HUES64 (cell line): ENCODE results near the gene APBB2.
A peak's percentile ranks its signal among the peaks of the same experiment; 100 is the strongest.

ENCODE experiments used
- H3K27ac ChIP-seq: 2 replicates; pipeline ENCODE4 v1.7.0; 2013; ENCODE audit warnings: low read depth, low read length, inconsistent platforms
- H3K27me3 ChIP-seq: 2 replicates; pipeline ENCODE4 v1.6.1; 2013; ENCODE audit warnings: mild to moderate bottlenecking, low read length; ENCODE audit not compliant: insufficient read depth
- H3K36me3 ChIP-seq: 2 replicates; pipeline ENCODE4 v1.6.1; 2013; ENCODE audit warnings: mild to moderate bottlenecking, low read length; ENCODE audit not compliant: insufficient read depth
- H3K4me1 ChIP-seq: 2 replicates; pipeline ENCODE4 v1.6.1; 2013; ENCODE audit warnings: mild to moderate bottlenecking, low read length, moderate library complexity; ENCODE audit not compliant: insufficient read depth
- H3K4me3 ChIP-seq: 2 replicates; pipeline ENCODE4 v1.5.1; 2013; ENCODE audit warnings: mild to moderate bottlenecking, low read length, moderate library complexity
- H3K9ac ChIP-seq: 2 replicates; pipeline ENCODE4 v1.6.1; 2013; ENCODE audit warnings: mild to moderate bottlenecking, low read depth, low read length
- H3K9me3 ChIP-seq: 2 replicates; pipeline ENCODE4 v1.6.1; 2013; ENCODE audit warnings: low read depth, low read length; ENCODE audit not compliant: insufficient read depth
- WGBS: fragments of 150-250, 120-280 bp; methylation state at CpG from one replicate; pipeline ENCODE4 v1.1.7; 2013; ENCODE audit warnings: missing lambda C conversion rate; 5-methylcytosine and 5-hydroxymethylcytosine counted together

APBB2 gene

GRCh38 chr4:40952217-40952616, 262.1 kb downstream of the APBB2 start:
- Histone ChIP-seq H3K27me3 (no peaks in the 10 kb centered on the region), H3K9ac (no peak overlapping the region), H3K9me3 (no peaks in the 10 kb centered on the region), H3K4me1 (peaks cover 7% of the 10 kb centered on the region; the same call in 1 of the 2 replicates), H3K36me3 (no peaks in the 10 kb centered on the region), H3K27ac (no peak overlapping the region), H3K4me3 (no peak overlapping the region)
- WGBS, result 93% methylated on average over 4 of the region's 4 CpGs

GRCh38 chr4:40951026-40951425, 263.3 kb downstream of the APBB2 start:
- Histone ChIP-seq H3K4me1 (peaks cover 7% of the 10 kb centered on the region; the same call in 1 of the 2 replicates), H3K36me3 (no peaks in the 10 kb centered on the region), H3K27me3 (no peaks in the 10 kb centered on the region), H3K9ac (no peak overlapping the region), H3K4me3 (no peak overlapping the region), H3K27ac (no peak overlapping the region), H3K9me3 (no peaks in the 10 kb centered on the region)
- WGBS, result 93% methylated on average over 5 of the region's 5 CpGs

DNA sequence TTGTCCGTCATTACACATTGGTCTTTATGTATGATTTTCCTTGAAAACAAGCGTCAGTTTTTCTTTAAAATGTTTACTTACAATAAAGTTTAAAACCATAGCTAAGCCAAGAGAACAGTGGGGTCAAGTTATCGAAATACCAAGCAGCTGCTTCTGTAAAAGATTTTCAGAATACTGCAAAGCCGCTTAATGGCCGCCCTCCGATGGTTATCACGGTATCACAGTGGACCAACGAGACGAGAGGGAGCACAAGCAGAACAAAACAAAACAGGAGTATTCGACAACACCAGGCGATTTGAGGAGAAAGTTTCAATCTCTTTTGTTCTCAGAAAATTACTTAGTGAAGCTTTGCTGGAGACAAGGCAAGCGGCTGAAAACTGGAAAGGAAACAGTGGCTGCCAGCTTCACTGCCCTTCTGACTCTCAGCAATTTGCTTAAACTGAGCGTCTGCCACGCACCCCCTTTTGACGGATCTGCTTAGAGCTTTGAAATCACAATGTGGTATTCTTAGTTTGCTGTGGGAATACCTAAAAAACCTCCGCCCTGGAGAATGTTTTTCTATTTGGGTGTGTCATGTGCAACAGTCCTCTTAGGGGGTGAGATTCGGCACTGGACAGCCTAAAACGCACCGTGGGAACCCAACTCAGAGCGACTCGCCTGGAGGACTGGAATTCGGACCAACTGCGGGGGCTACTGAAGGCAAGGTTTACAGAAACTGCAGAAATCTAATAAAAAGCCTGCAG, 264.8 kb downstream of the APBB2 start:
- Histone ChIP-seq H3K9me3 (no peaks in the 10 kb centered on the region), H3K27me3 (no peaks in the 10 kb centered on the region), H3K27ac (no peak overlapping the region), H3K4me1 (peaks cover 7% of the 10 kb centered on the region; the same call in 1 of the 2 replicates), H3K36me3 (no peaks in the 10 kb centered on the region), H3K9ac (no peak overlapping the region), H3K4me3 (no peak overlapping the region)
- 89% methylated on average over 21 of the region's 23 CpGs for WGBS

DNA sequence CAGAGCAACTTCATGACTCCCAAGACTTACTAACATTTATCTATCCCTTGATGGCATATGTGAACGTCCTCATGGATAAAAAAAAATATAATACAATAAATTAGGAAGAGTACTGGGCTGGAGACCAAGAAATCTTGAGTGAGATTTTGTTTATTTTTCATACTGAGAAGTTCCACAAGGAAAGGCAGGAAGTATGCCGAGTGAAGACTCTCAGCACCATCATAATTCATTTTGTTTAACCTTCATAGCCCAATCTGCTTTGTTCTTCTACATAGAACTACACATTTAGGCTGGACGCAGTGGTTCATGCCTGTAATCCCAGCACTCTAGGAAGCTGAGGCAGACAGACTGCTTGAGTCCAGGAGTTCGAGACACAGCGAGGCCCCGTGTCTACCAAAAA, 266.3 kb downstream of the APBB2 start:
- H3K36me3 ChIP-seq, result no peaks in the 10 kb centered on the region; the same call in 1 of the 2 replicates
- no peaks in the 10 kb centered on the region for H3K27me3 ChIP-seq
- WGBS, result 96% methylated on average over 5 of the region's 6 CpGs
- H3K4me3 ChIP-seq, result no peak overlapping the region
- H3K9ac ChIP-seq, result no peak overlapping the region
- peaks cover 6% of the 10 kb centered on the region; the same call in 1 of the 2 replicates for H3K4me1 ChIP-seq
- no peak overlapping the region for H3K27ac ChIP-seq
- H3K9me3 ChIP-seq, result no peaks in the 10 kb centered on the region

- Histone ChIP-seq H3K27me3 (no peaks in the 10 kb centered on the region), H3K4me3 (no peak overlapping the region), H3K36me3 (no peaks in the 10 kb centered on the region; the same call in 1 of the 2 replicates), H3K9me3 (no peaks in the 10 kb centered on the region), H3K27ac (no peak overlapping the region), H3K4me1 (peaks cover 11% of the 10 kb centered on the region; the same call in 1 of the 2 replicates), H3K9ac (no peak overlapping the region)
- WGBS, result 92% methylated on average over 9 of the region's 9 CpGs
Measured at GRCh38 chr4:40946652-40947051, 267.7 kb downstream of the APBB2 start.

DNA sequence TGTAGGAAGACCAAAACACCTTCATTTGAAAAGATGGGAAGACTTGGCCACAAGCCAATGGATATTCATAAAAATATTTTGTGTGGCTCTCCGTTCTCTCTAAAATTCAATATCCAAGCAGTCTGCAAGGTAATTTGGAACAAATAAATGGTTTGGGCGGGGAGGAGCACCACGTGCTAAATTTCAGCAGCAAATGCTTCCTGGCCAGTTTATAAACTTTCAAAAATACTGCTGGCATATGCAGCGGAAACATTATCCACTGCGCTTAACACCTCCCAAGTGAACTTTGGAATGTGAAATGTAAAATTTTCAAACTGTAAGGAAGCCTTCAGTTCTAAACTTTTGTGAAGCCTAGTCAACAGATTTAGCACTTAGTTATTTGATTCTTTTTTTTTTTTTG, 273.6 kb downstream of the APBB2 start:
- Histone ChIP-seq H3K36me3 (no peaks in the 10 kb centered on the region; the same call in 1 of the 2 replicates), H3K9me3 (no peaks in the 10 kb centered on the region), H3K27me3 (no peaks in the 10 kb centered on the region), H3K4me1 (peaks cover 13% of the 10 kb centered on the region), H3K4me3 (no peak overlapping the region), H3K9ac (no peak overlapping the region), H3K27ac (no peak overlapping the region)
- 90% methylated on average over 5 of the region's 5 CpGs for WGBS

- H3K4me1 ChIP-seq, result peaks cover 17% of the 10 kb centered on the region
- H3K9ac ChIP-seq, result no peak overlapping the region
- 92% methylated on average over 9 of the region's 9 CpGs for WGBS
- no peak overlapping the region for H3K27ac ChIP-seq
- H3K9me3 ChIP-seq, result no peaks in the 10 kb centered on the region
- H3K36me3 ChIP-seq, result no peaks in the 10 kb centered on the region; the same call in 1 of the 2 replicates
- no peak overlapping the region for H3K4me3 ChIP-seq
- H3K27me3 ChIP-seq, result no peaks in the 10 kb centered on the region
Measured at GRCh38 chr4:40940317-40940741, 274.0 kb downstream of the APBB2 start.

DNA sequence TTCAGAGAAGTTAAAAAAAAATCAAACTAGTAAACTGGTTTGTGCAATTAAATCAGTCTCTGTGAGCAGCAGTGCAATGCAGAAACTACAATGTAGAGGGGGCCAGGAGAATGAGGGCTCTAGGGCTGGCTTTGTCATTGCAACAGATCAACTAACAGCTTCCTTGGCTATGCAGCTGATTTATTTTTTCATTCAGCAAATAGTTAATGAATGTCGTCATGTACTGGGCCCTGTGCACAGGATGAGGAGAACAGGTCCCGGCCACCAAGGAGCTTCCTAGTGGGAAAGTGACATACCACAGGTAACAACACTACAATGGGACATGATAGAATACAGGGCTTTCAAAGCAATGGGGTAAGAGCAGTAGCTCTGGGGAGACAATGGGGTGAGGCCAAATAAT, 274.5 kb downstream of the APBB2 start:
- Histone ChIP-seq H3K27ac (no peak overlapping the region), H3K9me3 (no peaks in the 10 kb centered on the region), H3K4me3 (no peak overlapping the region), H3K9ac (no peak overlapping the region), H3K36me3 (no peaks in the 10 kb centered on the region; the same call in 1 of the 2 replicates), H3K4me1 (peaks cover 22% of the 10 kb centered on the region), H3K27me3 (no peaks in the 10 kb centered on the region)
- WGBS, result 100% methylated on average over 2 of the region's 2 CpGs

DNA sequence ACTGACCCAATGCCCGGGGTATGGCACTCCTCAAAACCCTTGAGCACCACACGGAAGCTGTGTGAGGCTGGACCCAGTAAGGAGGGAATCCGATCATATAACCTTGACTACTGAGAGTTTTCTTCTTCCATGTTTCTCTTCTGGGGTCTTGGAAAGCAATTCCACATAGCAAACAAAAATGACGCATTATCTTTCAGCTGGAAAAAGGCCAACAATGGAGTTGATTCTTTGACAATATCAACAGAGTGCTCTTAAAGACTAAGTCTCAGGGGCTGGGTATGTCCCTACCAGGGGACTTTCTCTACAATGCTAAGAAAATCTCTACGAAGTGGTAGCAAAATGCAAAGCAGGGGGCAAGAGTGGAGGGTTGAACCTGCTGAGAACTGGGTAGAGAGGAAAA, 276.0 kb downstream of the APBB2 start:
- H3K36me3 ChIP-seq, result no peaks in the 10 kb centered on the region; the same call in 1 of the 2 replicates
- H3K4me3 ChIP-seq, result no peak overlapping the region
- WGBS, result 94% methylated on average over 5 of the region's 5 CpGs
- no peak overlapping the region for H3K27ac ChIP-seq
- peaks cover 30% of the 10 kb centered on the region for H3K4me1 ChIP-seq
- no peak overlapping the region for H3K9ac ChIP-seq
- no peaks in the 10 kb centered on the region for H3K27me3 ChIP-seq
- no peaks in the 10 kb centered on the region for H3K9me3 ChIP-seq

GRCh38 chr4:40937140-40937725, 277.1 kb downstream of the APBB2 start:
- no peaks in the 10 kb centered on the region for H3K36me3 ChIP-seq
- no peaks in the 10 kb centered on the region for H3K27me3 ChIP-seq
- H3K9ac ChIP-seq, result no peak overlapping the region
- peaks cover 24% of the 10 kb centered on the region for H3K4me1 ChIP-seq
- no peaks in the 10 kb centered on the region for H3K9me3 ChIP-seq
- no peak overlapping the region for H3K4me3 ChIP-seq
- no peak overlapping the region for H3K27ac ChIP-seq
- WGBS, result 93% methylated on average over 2 of the region's 2 CpGs

DNA sequence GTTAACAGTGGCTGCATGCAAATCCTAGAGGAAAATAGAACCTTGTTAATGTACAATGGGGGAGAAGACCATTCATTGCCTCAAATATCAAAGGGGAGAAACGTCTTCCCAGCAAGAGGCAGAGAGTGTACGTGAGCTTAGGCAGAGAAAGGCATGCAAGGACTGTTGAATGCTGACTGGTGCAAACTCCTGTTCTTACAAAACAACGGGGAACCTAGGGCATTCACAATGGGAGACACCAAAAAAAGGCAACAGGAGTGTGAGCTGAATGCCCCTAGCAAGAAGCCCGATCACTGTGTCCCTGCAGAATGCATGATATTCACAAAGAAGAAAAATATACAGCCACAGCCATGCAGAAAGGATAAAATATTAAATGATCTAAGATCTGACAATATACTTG, 279.7 kb downstream of the APBB2 start:
- Histone ChIP-seq H3K9ac (no peak overlapping the region), H3K36me3 (no peaks in the 10 kb centered on the region), H3K27ac (peak overlapping the region; percentile 79), H3K27me3 (no peaks in the 10 kb centered on the region), H3K4me1 (peaks cover 36% of the 10 kb centered on the region), H3K4me3 (no peak overlapping the region), H3K9me3 (no peaks in the 10 kb centered on the region)
- 10% methylated on average over 4 of the region's 4 CpGs for WGBS
